Thymus (tissue), 11 donors: ENCODE measurements around the gene CALN1. TPM values are rescaled to one million over a fixed set of nuclear protein-coding genes. Genes with fewer than 3 reads are reported as not detected.

Experiments
- DNase-seq, 9 donors: peaks; one replicate each; pipeline ENCODE4 v3.0.0-alpha.2; 2013; ENCODE audit warnings: low spot score in 9 of 9, low read depth in 6 of 9, missing footprints in 1 of 9
- H3K27ac ChIP-seq, 2 donors: one replicate each; pipeline ENCODE4 v1.5.1; 2013; ENCODE audit warnings: control low read depth in 1 of 2, low read depth in 1 of 2, low read length in 1 of 2, mild to moderate bottlenecking in 1 of 2, moderate library complexity in 1 of 2
- H3K27me3 ChIP-seq, 2 donors: one replicate each; pipeline ENCODE4 v1.5.1; 2013; ENCODE audit warnings: low read length in 1 of 2; ENCODE audit not compliant: control insufficient read depth in 2 of 2, insufficient read depth in 1 of 2
- H3K36me3 ChIP-seq, 2 donors: one replicate each; pipeline ENCODE4 v1.5.1; 2013; ENCODE audit warnings: low read length in 1 of 2, mild to moderate bottlenecking in 1 of 2, moderate library complexity in 1 of 2; ENCODE audit not compliant: control insufficient read depth in 2 of 2, insufficient read depth in 2 of 2
- H3K4me1 ChIP-seq, 2 donors: one replicate each; pipeline ENCODE4 v1.5.1; 2013; ENCODE audit warnings: low read length in 2 of 2; ENCODE audit not compliant: control insufficient read depth in 2 of 2, insufficient read depth in 2 of 2
- H3K4me3 ChIP-seq, 2 donors: one replicate each; pipeline ENCODE4 v1.5.1; 2013; ENCODE audit warnings: low read length in 2 of 2, control low read depth in 1 of 2, mild to moderate bottlenecking in 1 of 2
- H3K9me3 ChIP-seq, 2 donors: one replicate each; pipeline ENCODE4 v1.5.1; 2013; ENCODE audit warnings: low read length in 1 of 2, mild to moderate bottlenecking in 1 of 2; ENCODE audit not compliant: control insufficient read depth in 2 of 2, insufficient read depth in 1 of 2
- WGBS: extraction: QIAGEN DNeasy Blood & Tissue Kit; methylation state at CpG from one replicate; pipeline ENCODE4 v1.1.7; 2013; 5-methylcytosine and 5-hydroxymethylcytosine counted together
- polyA plus RNA-seq: library from polyadenylated mRNA; stranded (reverse); fragments of 200-250 nt; gene quantifications from one replicate; pipeline ENCODE4 v1.2.3, GENCODE V29; 2013
- total RNA-seq: library from RNA; stranded (reverse); fragments of 120-200 nt; gene quantifications from one replicate; pipeline ENCODE4 v1.2.4, GENCODE V29; 2013
- donor health status: healthy.

Gene CALN1
- total and polyA plus RNA-seq, 2 donors: 9.0 to 36.8 TPM

DNA sequence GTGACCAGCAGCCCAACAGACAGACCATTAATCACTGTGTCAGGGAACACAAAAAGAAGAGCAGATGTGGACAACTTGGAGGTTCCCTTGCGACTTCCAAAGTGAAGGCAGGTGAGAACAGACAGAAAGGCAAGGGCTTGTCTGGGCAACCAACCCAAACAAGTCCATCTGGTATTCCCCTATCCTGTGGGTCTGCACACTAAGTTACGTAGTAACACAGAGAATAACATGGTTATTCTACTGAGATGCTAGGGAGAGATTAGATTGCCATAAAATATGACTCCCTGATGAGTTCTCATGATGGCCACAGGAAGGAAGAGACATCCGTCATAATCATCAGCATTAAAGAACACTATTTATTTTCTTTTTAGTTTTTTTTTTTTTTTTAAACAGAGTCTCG is 252.2 kb downstream of the CALN1 start:
- WGBS: 74% methylated on average over 4 of the region's 4 CpGs
- DNase-seq: peak in 1 of 9 donors; percentile 33

DNA sequence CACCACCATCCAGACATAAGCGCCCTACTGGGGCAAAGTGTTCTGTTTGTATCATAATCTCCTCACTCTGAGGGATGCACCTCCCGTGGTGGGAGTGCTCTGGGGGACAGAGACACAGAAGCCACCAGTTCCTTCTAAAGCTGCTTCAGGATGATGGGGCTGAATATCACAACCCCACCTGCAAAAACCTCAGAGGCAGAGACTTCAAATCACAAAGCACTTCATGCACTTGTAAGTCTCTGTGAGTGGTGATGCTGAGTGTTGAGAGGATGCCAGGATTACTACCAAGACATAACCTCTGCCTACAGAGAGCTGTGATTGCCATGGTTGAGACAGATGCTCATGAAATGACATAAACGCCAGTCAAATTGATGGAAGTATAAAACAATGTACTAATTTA is 255.5 kb downstream of the CALN1 start:
- peaks cover 32 to 58% of the 10 kb centered on the region in 2 donors for H3K4me1 ChIP-seq
- H3K36me3 ChIP-seq: no peaks in the 10 kb centered on the region
- peaks cover 0 to 7% of the 10 kb centered on the region in 2 donors for H3K9me3 ChIP-seq
- no peak overlapping the region for H3K4me3 ChIP-seq
- peak overlapping the region; percentile 15 to 32 for H3K27ac ChIP-seq
- H3K27me3 ChIP-seq: no peaks in the 10 kb centered on the region
- WGBS: 82% methylated on average over 3 of the region's 3 CpGs
- peak in 2 of 9 donors; percentile 42 to 53 for DNase-seq

More for the DNA sequence above, 252.2 kb downstream of the CALN1 start:
- Histone ChIP-seq H3K27me3 (no peaks in the 10 kb centered on the region), H3K36me3 (peaks cover 6 to 9% of the 10 kb centered on the region in 2 donors), H3K27ac (no peak overlapping the region), H3K4me1 (peaks cover 13 to 42% of the 10 kb centered on the region in 2 donors), H3K9me3 (peaks cover 2 to 17% of the 10 kb centered on the region in 2 donors), H3K4me3 (no peak overlapping the region)

DNA sequence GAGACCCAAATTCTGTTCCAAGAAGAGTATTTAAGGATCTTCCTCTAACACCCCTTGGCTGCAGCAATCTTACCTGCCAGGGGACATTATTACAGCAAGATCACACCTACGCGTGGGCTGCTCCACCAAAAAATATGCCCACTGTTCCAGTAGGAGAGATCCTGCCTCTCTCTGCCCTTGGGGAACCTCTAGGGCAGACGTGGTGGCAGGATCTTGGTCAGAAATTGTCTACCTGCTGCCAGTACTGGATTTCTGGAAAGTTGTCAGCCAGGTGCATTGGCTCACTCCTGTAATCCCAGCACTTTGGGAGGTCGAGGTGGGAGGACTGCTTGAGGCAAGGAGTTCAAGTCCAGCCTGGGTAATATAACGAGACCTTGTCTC is 259.0 kb downstream of the CALN1 start:
- Histone ChIP-seq H3K36me3 (peaks cover 4 to 6% of the 10 kb centered on the region in 2 donors), H3K27ac (peak overlapping the region; percentile 93 to 96), H3K4me3 (no peak overlapping the region), H3K9me3 (peaks cover 0 to 17% of the 10 kb centered on the region in 2 donors), H3K4me1 (peaks cover 35 to 49% of the 10 kb centered on the region in 2 donors), H3K27me3 (no peaks in the 10 kb centered on the region)
- no peak for DNase-seq
- WGBS: 92% methylated on average over 5 of the region's 5 CpGs

DNA sequence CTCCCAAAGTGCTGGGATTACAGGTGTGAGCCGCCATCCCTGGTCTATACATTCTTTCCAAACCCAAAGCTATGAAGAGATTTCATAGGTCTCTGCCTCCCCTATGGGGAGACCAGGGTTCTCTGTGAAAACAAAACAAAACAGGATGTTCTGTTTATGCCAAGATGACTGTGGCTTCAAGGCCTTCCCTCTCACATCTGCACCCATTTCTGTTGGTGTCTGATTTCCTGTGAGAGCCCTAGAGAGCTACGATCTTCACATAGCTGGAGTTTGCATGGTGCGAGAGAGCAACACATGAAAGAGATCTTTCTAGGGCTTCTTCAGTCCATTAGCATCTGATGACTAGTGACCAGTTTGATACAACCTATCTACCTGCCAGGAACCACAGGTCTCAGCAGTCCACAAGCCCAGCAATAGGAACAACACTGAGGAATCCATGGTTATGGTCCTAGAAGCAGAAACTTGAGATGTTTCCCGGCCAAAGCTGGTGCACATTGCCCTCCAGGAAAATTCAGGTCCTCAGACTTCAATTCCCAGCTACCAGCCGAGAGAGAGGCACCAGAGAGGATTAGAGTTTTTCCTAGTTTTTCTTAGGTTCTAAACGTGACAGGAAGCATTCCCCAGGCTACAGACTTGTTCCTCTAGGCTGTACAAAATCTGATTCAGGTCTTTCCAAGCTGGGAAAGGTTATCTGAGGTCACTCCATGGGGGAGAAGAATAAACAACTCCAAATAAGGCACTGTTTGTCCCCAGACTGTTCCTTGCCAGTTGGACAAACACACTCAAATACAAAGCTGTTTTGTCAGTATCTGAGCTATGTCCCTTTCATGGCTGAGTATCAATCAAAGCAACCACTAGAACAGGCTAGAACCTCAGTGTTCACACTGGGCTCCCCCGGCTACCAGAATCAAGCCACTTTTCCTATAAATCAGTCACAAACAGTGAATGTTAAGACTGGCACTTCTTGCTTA is 259.7 kb downstream of the CALN1 start:
- peak overlapping the region; percentile 93 to 96 for H3K27ac ChIP-seq
- H3K9me3 ChIP-seq: peaks cover 0 to 19% of the 10 kb centered on the region in 2 donors
- WGBS: 55% methylated on average over 7 of the region's 7 CpGs
- peaks cover 4 to 6% of the 10 kb centered on the region in 2 donors for H3K36me3 ChIP-seq
- H3K27me3 ChIP-seq: no peaks in the 10 kb centered on the region
- peaks cover 32 to 42% of the 10 kb centered on the region in 2 donors for H3K4me1 ChIP-seq
- H3K4me3 ChIP-seq: no peak overlapping the region
- DNase-seq: peak in 8 of 9 donors; percentile 27 to 89 (median 68)

DNA sequence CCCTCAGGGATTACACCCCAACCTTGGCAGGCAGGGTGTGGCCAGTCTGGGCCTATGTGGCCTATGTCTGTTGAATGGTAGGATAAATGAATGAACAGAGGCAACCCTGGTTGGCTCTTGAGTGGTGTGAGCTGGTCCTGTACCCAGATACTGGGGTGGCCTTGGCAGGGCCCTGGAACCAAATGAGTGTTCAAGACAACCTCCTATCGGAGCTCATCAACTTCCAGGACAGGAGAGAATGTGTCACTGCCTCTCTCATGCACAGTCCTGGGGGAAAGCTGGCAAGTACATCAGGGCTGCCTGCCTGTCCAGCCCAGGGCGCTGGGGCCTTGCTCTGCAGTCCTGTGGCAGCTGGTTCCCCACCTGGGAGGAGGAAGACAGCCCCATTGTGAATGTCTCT is 271.6 kb downstream of the CALN1 start:
- Histone ChIP-seq H3K4me1 (peaks cover 0 to 4% of the 10 kb centered on the region in 2 donors), H3K27ac (no peak overlapping the region), H3K27me3 (no peaks in the 10 kb centered on the region), H3K9me3 (peaks cover 0 to 22% of the 10 kb centered on the region in 2 donors), H3K36me3 (peaks cover 0 to 5% of the 10 kb centered on the region in 2 donors), H3K4me3 (no peak overlapping the region)
- WGBS: 96% methylated on average over 2 of the region's 2 CpGs
- DNase-seq: no peak

DNA sequence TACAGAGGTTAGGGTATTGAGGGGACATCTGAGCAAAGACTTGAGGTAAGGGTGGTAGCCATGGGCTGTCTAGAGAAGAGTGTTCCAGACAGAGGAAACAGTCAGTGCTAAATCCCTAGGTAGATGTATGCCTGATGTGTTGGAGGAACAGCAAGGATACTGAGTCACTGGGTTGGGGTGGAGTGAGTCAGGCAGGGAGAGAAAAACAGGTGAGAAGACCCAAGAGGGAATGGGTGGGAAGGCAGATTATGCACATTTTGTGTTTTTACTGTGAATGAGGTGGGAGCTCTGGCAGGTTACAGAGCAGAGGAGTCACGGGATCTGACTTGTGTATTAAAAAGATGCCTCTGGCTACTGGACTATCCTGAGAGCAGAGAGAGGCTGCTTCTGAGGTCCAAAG is 285.0 kb downstream of the CALN1 start:
- Histone ChIP-seq H3K27me3 (no peaks in the 10 kb centered on the region), H3K36me3 (peaks cover 0 to 9% of the 10 kb centered on the region in 2 donors), H3K4me3 (no peak overlapping the region), H3K27ac (no peak overlapping the region), H3K4me1 (no peaks in the 10 kb centered on the region), H3K9me3 (peaks cover 0 to 3% of the 10 kb centered on the region in 2 donors)
- WGBS: 100% methylated on average over 1 of the region's 1 CpG
- no peak for DNase-seq

DNA sequence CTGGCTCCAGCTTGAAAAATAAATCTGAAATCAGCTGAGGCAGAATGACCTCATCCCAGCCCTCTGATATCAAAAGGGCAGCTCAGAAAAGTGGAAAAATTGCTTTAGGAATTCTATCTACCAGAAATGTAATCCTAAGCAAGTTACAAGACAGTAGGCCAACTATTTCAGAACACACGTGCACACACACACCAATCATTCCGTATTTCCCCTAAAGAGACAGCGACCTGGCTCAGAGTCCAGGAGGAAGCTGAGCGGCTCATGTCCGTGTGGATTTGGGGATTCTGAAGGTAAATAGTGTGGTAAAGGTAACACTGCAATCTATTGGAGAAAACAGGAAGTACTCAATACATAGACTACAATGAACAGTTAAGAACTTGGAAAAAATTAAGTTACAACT is 288.2 kb downstream of the CALN1 start:
- WGBS: 90% methylated on average over 5 of the region's 5 CpGs
- H3K9me3 ChIP-seq: peaks cover 0 to 3% of the 10 kb centered on the region in 2 donors
- no peak for DNase-seq
- H3K4me1 ChIP-seq: no peaks in the 10 kb centered on the region
- H3K27ac ChIP-seq: no peak overlapping the region
- peaks cover 0 to 18% of the 10 kb centered on the region in 2 donors for H3K36me3 ChIP-seq
- H3K4me3 ChIP-seq: no peak overlapping the region
- no peaks in the 10 kb centered on the region for H3K27me3 ChIP-seq

DNA sequence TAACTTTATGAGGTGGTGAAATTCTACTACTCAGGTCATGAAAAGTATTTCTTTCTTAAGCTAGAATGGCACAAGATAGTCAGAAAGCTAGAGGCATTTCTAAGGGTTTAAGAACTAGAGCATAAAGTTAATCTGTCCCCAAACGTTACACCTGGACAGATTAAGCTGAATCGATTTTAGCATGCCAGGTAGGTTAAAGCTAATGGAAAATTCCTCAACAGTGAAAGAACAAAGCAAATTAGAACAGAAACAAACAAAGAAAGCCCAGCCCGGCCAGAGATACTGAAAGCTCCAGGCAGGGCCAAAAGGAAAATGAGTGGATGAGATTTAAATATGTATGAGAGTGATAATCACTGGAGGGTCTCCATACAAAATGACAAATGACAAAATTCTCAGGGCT is 293.8 kb downstream of the CALN1 start:
- Histone ChIP-seq H3K27ac (no peak overlapping the region), H3K9me3 (peaks cover 0 to 6% of the 10 kb centered on the region in 2 donors), H3K4me1 (no peaks in the 10 kb centered on the region), H3K4me3 (no peak overlapping the region), H3K27me3 (no peaks in the 10 kb centered on the region), H3K36me3 (peaks cover 0 to 18% of the 10 kb centered on the region in 2 donors)
- DNase-seq: no peak
- 93% methylated on average over 3 of the region's 3 CpGs for WGBS

DNA sequence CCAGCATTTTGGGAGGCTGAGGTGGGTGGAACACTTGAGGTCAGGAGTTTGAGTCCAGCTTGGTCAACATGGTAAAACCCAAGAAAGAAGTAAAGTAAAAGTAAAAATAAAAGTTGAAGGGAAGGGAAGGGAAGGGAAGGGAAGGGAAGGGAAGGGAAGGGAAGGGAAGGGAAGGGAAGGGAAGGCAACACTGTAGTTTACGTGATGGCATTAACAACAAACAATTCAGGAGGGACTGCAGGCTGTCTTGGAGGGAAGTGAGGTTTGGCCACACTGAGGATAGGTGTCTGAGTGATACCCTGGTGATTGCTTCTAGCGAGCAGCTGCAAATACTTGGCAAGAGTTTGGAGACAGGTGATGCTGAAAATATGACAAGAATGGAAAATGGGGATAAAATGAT is 298.0 kb downstream of the CALN1 start:
- H3K4me1 ChIP-seq: no peaks in the 10 kb centered on the region
- H3K27me3 ChIP-seq: no peaks in the 10 kb centered on the region
- no peak overlapping the region for H3K27ac ChIP-seq
- H3K36me3 ChIP-seq: peaks cover 0 to 17% of the 10 kb centered on the region in 2 donors
- H3K4me3 ChIP-seq: no peak overlapping the region
- 91% methylated on average over 2 of the region's 2 CpGs for WGBS
- no peak for DNase-seq
- H3K9me3 ChIP-seq: peaks cover 0 to 13% of the 10 kb centered on the region in 2 donors
